Measurements from ENCODE around the gene RAB3GAP2.
A peak's percentile ranks its signal among the peaks of the same experiment; 100 is the strongest.
"Not testable (repeated sequence)": the region's sequence is repeated elsewhere in the genome, so short reads cannot be mapped to it uniquely, and the experiment has no call there.

The RAB3GAP2 gene

DNA sequence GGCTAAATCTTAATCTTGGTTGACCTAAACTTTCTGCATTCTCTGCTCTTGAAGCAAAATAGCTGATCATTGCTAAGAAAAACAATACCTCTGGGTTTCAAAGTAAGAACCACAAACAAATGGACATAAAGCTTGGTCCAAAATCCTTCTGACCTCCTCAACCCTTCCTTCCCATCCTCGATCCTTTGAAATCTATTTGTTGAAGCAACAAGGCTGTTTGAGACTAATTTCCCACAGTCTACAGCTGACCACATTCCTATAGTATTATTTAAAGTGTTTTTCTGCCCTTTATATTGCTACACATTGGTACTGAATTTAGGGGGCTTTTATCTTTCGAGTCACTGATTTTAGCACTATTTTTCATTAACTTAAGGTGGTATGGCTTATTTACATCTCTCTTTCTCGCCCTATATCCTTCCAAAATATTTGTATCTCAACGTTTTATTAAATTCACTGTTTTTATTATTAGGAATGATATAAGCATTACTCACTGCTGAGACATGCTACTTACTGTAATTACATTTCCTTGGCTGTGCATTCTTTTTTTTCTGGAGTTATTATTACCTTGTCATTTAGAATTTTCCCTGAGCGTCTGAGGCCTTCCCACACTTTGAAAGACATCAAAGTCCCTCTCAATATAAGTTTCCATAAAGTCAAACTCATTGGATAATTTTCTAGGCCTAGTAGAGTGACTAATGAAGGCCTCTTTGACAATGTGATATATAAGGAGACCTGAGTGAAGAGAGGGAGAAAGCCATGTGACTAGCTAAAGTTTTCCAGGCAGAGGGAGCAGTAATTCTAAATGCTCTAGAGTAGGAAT, 73.9 kb downstream of the RAB3GAP2 start:
- DNase-seq (ENCODE audit: low spot score), result no peak

GRCh38 chr1:220195701-220196100, 76.6 kb downstream of the RAB3GAP2 start:
- DNase-seq (ENCODE audit: low spot score), result no peak

- peak; percentile 15 for DNase-seq (ENCODE audit: low spot score)
Observed at GRCh38 chr1:220189750-220190347, 82.4 kb downstream of the RAB3GAP2 start.

DNA sequence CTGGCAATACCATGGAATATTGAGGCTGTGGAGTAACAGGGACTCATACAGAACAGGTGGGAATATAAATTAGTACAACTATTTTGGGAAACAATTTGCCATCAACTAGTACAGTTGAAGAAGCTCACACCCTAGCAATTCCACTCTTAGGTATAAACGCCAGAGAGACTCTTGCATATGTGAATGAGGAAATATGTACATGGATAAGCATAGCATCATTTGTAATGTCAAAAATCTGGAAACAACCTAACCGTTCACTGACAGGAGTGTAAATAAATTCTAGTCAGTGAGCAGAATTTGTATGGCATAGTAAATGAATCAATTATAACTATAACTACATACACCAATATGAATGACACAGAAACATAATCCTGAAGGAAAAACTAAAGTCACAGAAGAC, 83.7 kb downstream of the RAB3GAP2 start:
- DNase-seq (ENCODE audit: low spot score), result no peak

GRCh38 chr1:220186752-220187151, 85.5 kb downstream of the RAB3GAP2 start:
- no peak for DNase-seq (ENCODE audit: low spot score)

DNA sequence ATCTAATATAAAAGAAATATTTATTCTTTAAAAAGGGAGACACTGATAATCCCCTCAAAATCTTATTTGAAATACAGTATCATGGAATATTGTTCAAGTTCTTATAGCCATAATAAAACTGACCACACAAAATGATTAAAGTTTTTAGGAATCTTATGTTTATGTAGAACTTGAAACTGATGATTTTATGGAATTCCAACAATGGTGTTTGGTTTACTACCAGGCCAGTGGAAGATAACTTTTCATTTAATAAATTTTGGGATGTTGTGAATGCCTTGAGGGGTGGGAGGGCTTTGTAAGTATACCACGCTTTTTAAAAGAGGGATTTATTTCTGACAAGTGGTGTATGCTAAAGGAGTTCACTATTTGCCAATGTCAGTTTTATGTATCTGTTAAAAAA, 87.7 kb downstream of the RAB3GAP2 start:
- DNase-seq (ENCODE audit: low spot score), result no peak

- no peak for DNase-seq (ENCODE audit: low spot score)
Observed at GRCh38 chr1:220182656-220183055, 89.6 kb downstream of the RAB3GAP2 start.

DNA sequence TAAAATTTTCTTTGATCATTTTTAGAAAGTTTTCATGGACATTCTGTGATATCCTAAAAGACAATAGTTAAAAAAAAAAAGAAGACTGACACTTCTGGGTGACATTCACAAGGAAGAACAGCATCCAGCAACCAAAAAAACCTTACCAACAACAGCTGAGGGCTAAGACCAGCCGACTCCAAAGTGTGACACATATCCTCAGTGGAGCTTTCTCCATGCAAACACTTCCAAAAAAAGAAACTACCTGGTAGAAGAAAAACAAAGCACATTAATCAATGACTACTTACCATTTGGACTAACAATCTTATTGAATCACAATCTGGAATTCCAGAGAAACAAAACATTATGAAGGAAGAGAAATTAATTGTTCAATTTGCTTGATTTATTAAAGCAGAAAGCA, 90.1 kb downstream of the RAB3GAP2 start:
- DNase-seq (ENCODE audit: low spot score), result no peak

- DNase-seq (ENCODE audit: low spot score), result no peak
Observed at GRCh38 chr1:220176540-220176939, 95.7 kb downstream of the RAB3GAP2 start.

DNA sequence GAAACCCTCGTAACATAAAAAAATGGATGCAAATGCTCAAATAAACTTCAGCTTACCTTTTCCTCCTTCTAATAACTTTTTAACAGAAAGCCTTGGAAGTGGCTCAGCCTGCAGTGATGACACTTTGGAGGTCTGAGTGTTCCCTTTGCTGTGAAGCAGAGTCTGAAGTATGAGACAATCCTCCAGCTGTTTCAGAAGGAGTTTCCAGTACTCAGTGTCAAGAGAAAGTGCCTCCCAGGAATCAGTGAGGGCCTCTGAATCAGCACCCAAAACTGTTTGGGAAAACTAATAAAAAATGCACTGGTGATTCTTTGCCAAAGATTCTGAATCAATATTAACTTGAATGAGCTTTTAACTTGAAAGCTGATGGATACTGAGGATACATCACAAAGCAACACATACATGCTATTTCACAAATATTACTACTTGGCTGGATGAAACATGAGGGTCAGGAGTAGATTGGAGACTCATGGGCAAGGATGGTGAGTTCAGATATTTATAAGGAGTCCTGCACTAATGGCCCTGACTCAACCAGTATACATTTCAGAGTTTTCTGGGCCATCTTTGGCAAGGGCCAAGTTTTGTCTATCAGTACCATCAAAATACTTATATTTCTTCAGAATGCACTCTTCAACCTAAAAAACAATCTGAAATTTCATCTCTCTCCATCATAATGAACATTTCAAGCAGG, 101.3 kb downstream of the RAB3GAP2 start:
- no peak for DNase-seq (ENCODE audit: low spot score)

- not testable (repeated sequence) for DNase-seq (ENCODE audit: low spot score)
Observed at GRCh38 chr1:220169887-220170286, 102.4 kb downstream of the RAB3GAP2 start.

DNA sequence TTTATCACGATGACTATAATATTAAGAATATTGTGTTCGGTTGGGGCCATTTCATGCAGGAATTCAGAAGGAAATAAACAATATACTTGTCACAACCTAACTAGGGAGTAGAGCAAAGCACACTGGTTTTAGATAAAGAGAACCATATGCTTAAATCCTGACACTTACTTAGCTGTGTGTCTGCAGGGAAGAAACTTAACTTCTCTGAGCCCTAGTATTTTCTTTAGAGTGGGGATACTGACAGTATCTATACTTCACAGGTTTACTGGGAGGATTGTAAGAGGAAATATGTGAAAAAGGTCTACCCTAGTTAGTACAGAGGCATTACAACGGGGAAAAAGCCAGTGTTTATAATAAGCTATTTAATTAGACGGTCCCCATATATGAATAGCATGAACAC, 105.4 kb downstream of the RAB3GAP2 start:
- no peak for DNase-seq (ENCODE audit: low spot score)

- DNase-seq (ENCODE audit: low spot score), result no peak
Observed at GRCh38 chr1:220164517-220164916, 107.7 kb downstream of the RAB3GAP2 start.

- DNase-seq (ENCODE audit: low spot score), result no peak
Observed at GRCh38 chr1:220164116-220164515, 108.1 kb downstream of the RAB3GAP2 start.

DNA sequence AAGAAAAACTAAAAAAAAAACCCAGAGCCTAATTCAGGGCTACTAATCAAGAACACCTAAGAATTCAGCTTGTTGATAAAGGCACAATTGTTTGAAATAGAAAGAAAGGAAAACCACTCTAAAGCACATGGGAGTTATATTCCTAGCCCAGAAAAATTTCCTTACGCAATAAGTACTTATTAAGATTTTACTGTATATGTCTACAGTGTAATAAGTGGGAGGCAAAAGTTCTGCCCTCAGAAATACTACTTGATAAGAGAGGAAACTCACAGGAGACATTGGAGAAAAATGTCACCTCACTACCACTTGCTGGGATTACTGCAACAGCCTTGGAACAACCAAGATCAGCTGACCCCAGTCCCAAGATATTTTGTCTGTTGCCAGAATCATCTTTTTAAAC, 112.2 kb downstream of the RAB3GAP2 start:
- DNase-seq (ENCODE audit: low spot score), result no peak

DNA sequence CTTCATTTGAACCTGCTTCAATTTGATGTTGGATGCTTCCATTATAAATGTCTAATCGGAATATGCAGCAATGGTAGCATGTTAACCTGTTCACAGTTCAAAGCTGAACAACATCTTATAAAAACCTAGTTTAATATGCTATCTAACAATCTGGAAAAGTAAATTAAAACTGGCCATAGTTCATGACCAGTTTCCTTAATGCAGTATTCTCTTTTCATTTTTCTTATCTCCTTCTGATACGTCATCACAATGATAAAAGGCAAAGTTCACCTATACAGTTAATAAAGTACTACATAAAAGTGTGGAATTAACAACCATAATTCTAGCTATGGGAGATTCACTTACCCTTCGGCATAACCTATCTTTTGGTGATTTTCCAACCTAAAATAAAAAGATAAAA, 113.2 kb downstream of the RAB3GAP2 start:
- no peak for DNase-seq (ENCODE audit: low spot score)

GRCh38 chr1:220158530-220158929, 113.7 kb downstream of the RAB3GAP2 start:
- DNase-seq (ENCODE audit: low spot score), result not testable (repeated sequence)

DNA sequence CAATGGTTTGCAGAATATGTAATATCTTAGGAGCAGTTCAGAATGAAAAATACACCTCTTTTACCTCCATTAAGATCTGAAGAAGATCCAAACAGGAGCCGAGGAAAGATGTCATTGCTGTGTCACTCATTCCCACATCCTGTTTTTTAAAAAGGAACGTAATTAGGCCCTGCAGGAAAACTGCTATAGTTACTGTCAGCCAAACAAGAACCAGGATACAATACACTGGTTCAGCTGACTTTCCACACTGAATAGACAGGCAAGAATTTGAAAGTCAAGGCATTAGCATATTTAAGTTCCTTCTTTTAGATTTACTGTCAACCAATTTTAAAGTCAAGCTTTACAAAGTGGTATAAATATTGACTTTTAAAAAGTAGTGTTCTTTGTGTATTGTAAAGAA, 114.5 kb downstream of the RAB3GAP2 start:
- no peak for DNase-seq (ENCODE audit: low spot score)

GRCh38 chr1:220156620-220157146, 115.6 kb downstream of the RAB3GAP2 start:
- peak; percentile 25 for DNase-seq (ENCODE audit: low spot score)

- DNase-seq (ENCODE audit: low spot score), result no peak
Observed at GRCh38 chr1:220153147-220153546, 119.1 kb downstream of the RAB3GAP2 start.

- DNase-seq (ENCODE audit: low spot score), result no peak
Observed at GRCh38 chr1:220151454-220151853, 120.8 kb downstream of the RAB3GAP2 start.

DNA sequence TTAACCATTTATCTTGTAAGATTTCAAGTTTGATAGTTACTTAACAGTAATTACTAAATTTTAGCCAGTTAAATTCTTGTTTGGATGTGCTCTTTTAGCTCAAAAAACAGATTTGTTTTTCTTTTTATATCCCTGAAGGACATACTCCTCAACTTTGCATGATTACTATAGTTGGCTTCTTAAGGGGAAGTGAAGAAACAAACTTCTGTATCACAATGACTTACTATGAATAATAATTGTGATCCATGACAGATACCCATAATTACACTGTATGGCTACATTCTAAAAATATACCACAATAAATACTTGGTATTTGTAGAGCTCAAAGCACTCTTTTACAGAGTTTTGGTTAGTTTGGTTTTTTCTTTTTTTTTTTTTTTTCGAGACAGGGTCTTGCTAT, 122.5 kb downstream of the RAB3GAP2 start:
- DNase-seq (ENCODE audit: low spot score), result no peak

- DNase-seq (ENCODE audit: low spot score), result no peak
Observed at GRCh38 chr1:220144051-220144450, 128.2 kb downstream of the RAB3GAP2 start.

Measured in activated CD4-positive, alpha-beta T cell treated with anti-CD3 and anti-CD28 coated beads, Interleukin-2, Interleukin-4, amounts not matched to agents 100 ng/mL and 50 ng/mL, durations not matched to agents 16 hours and 8 hours (primary cell).